GM12891 (cell line): Measurements from ENCODE around the gene SSH2.

Experiments
- DNase-seq: peaks from one replicate; pipeline ENCODE4 v3.0.0; 2011; ENCODE audit warnings: low spot score; ENCODE audit not compliant: insufficient read length
- FAIRE-seq: peaks from 2 replicates; lab custom pipeline; 2011; peaks lifted over from hg19 to GRCh38; lab: Jason Lieb, UNC
- PAX5 ChIP-seq: IDR thresholded peaks from 2 replicates; pipeline ENCODE4 v1.6.1; 2011; ENCODE audit warnings: low read length, moderate library complexity, mild to moderate bottlenecking; ENCODE audit not compliant: insufficient read depth, severe bottlenecking
- POLR2A ChIP-seq: IDR thresholded peaks from 2 replicates; pipeline ENCODE4 v1.6.1; 2011; ENCODE audit warnings: low read depth, low read length, control low read depth
- POLR2AphosphoS5 ChIP-seq: IDR thresholded peaks from 2 replicates; pipeline ENCODE4 v1.6.1; 2011; ENCODE audit warnings: low read depth, low read length, control low read depth
- POU2F2 ChIP-seq: IDR thresholded peaks from 2 replicates; pipeline ENCODE4 v1.6.1; 2011; ENCODE audit warnings: low read depth, mild to moderate bottlenecking, control low read depth, low read length, moderate library complexity
- SPI1 ChIP-seq: IDR thresholded peaks from 2 replicates; pipeline ENCODE4 v1.6.1; 2011; ENCODE audit warnings: low read depth, low read length, control low read depth
- TAF1 ChIP-seq: IDR thresholded peaks from 2 replicates; pipeline ENCODE4 v1.6.1; 2011; ENCODE audit warnings: low read depth, low read length, control low read depth

Gene SSH2

GRCh38 chr17:29711588-29712385, 218.2 kb downstream of the SSH2 start:
- TF ChIP-seq SPI1 (no peak), POLR2AphosphoS5 (no peak), POU2F2 (no peak), PAX5 (no peak), POLR2A (no peak), TAF1 (no peak)
- DNase-seq = no peak
- no peak for FAIRE-seq

GRCh38 chr17:29710891-29711418, 219.1 kb downstream of the SSH2 start:
- DNase-seq = no peak
- FAIRE-seq = no peak
- TF ChIP-seq PAX5 (no peak), POLR2AphosphoS5 (no peak), POLR2A (no peak), POU2F2 (no peak), TAF1 (no peak), SPI1 (no peak)

- no peak for FAIRE-seq
- TF ChIP-seq PAX5 = no peak
- TF ChIP-seq POLR2A = no peak
- no peak for TF ChIP-seq SPI1
- no peak for TF ChIP-seq POLR2AphosphoS5
- no peak for TF ChIP-seq POU2F2
- TF ChIP-seq TAF1 = no peak
- DNase-seq = no peak
Observed at GRCh38 chr17:29710520-29710884, 219.5 kb downstream of the SSH2 start.

- TF ChIP-seq PAX5 (no peak), POU2F2 (no peak), POLR2AphosphoS5 (no peak), SPI1 (no peak), TAF1 (no peak), POLR2A (no peak)
- DNase-seq (no peak), FAIRE-seq (no peak)
Observed at GRCh38 chr17:29709866-29710519, 220.0 kb downstream of the SSH2 start.

- FAIRE-seq (no peak), DNase-seq (no peak)
- TF ChIP-seq PAX5 (no peak), TAF1 (no peak)
Observed at GRCh38 chr17:29707212-29707571, 222.8 kb downstream of the SSH2 start.

- DNase-seq (no peak), FAIRE-seq (no peak)
- no peak for TF ChIP-seq POLR2AphosphoS5
- TF ChIP-seq PAX5 = no peak
- TF ChIP-seq POLR2A = no peak
- no peak for TF ChIP-seq SPI1
- TF ChIP-seq TAF1 = no peak
- no peak for TF ChIP-seq POU2F2
Observed at GRCh38 chr17:29706045-29706431, 224.0 kb downstream of the SSH2 start.

GRCh38 chr17:29705386-29705785, 224.6 kb downstream of the SSH2 start:
- no peak for TF ChIP-seq TAF1
- no peak for TF ChIP-seq SPI1
- no peak for TF ChIP-seq PAX5
- TF ChIP-seq POU2F2 = no peak
- TF ChIP-seq POLR2AphosphoS5 = no peak
- no peak for TF ChIP-seq POLR2A
- FAIRE-seq = peak; percentile 50
- DNase-seq = no peak

- TF ChIP-seq POU2F2 = no peak
- TF ChIP-seq SPI1 = no peak
- TF ChIP-seq TAF1 = no peak
- no peak for TF ChIP-seq POLR2A
- TF ChIP-seq POLR2AphosphoS5 = no peak
- no peak for TF ChIP-seq PAX5
Observed at GRCh38 chr17:29699283-29699682, 230.7 kb downstream of the SSH2 start.

GRCh38 chr17:29698837-29699236, 231.2 kb downstream of the SSH2 start:
- TF ChIP-seq POLR2A = no peak
- TF ChIP-seq SPI1 = no peak
- TF ChIP-seq TAF1 = no peak
- no peak for TF ChIP-seq PAX5
- TF ChIP-seq POLR2AphosphoS5 = no peak
- TF ChIP-seq POU2F2 = no peak
- DNase-seq = no peak
- FAIRE-seq = no peak

More at GRCh38 chr17:29699283-29699682, 230.7 kb downstream of the SSH2 start:
- FAIRE-seq = no peak
- DNase-seq = no peak
